DMS 273 (cell line): Measurements from ENCODE around the gene ARID3B.
"Not testable (repeated sequence)": the region's sequence is repeated elsewhere in the genome, so short reads cannot be mapped to it uniquely, and the experiment has no call there.

Experiments used
- DNase-seq: peaks from one replicate; lab custom pipeline; 2025; ENCODE audit not compliant: unreplicated experiment; lab: John Stamatoyannopoulos, UW

Gene ARID3B

DNA sequence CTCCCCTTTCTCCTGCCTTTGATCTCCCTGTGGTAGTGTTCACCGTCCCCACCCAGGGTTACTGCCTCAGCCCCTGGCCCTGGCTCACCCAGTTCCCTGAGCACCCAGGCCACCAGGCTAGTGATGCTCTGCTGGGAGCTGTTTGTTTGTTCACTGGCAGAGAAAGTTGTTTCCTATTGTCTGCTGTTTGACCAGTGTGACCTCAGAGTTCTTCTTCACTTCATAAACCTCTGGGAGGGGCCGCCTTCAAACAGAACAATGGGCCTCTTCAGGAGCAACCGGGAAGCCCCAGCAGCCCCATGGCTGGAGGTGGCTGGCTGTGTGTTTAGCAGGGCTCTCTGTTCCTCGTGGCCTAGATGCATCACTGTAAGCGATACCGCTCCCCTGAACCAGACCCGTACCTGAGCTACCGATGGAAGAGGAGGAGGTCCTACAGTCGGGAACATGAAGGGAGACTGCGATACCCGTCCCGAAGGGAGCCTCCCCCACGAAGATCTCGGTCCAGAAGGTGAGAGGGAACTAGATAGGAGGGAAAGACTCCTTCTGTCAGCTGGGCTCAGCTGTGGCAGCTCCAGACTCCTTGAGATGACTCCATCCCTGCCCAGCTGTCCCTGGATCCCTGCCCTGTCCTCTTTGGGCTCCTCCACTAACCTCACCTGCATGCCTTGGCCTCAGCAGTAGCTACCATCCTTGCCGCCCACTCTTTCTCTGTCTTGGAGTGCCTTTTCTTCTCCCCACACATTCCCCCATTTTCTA, 78.0 kb downstream of the ARID3B start:
- no peak for DNase-seq

DNA sequence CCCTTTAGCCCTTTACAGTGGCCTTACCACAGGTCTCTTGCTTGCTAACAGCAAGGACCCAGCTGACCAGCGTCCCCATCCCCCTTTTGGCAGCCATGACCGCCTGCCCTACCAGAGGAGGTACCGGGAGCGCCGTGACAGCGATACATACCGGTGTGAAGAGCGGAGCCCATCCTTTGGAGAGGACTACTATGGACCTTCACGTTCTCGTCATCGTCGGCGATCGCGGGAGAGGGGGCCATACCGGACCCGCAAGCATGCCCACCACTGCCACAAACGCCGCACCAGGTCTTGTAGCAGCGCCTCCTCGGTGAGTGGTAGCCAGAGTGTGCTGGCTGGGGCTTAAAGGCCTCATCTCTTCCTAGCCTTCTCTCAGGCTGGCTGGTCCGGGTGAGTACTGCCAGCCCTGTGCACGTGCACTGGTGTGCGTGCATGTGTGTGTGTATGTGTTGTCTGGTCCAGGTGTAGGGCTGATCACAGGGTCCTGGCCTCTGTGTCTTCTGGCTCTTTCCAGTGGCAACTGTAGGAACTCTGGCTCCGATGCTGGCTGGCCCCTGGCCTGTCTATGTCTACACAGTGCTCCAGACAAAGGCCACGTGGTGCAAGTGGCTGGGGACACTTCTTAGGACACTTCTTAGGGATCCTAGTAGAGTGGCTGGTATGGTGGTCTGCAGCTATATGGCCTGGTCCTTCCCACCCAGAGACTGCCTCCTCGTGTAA, 79.1 kb downstream of the ARID3B start:
- no peak for DNase-seq

DNA sequence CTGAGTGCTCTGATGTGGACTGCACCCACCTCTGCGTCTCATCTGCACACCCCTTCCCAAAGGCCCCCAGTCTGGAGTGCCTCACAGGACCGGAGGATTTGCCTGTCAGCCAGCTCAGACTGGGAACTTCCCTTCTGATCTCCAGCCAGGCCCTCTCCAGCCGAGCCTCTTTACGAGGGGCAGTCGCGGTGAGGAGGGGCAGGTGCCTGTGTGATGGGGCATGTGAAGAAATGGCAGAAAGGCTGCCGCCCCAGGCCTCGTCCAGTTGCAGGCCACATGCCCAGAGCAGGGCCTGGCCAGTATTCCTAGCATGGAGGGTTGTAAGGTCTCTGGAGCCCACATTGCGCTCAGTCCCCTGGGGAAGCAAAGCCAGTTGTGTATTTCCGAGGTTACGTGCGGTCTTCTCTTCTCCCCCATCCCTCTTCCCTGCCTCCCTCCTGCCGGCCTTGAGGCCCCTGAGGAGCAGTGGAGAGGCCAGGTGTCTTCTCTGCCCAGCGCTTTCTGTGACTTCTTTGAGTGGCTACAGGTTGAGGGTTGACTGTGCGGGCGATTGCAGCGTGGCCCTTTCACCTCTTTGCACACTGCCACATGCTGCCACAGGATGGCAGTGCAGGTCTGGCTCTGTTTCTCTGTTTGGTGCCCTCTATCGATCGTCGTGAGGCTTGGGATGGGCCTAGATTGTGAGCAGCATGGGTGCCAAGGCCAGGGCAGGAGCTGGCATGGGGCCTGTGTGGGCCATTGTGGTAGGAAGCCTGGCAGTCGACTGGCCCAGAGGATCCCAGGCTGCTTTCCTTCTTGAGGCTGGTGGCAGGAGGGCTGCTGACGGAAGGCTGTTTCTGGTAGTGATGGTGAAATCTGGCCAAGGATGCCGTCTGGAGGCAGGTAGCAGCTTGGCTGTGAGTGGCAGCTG, 79.9 kb downstream of the ARID3B start:
- peak; percentile 85 for DNase-seq

DNA sequence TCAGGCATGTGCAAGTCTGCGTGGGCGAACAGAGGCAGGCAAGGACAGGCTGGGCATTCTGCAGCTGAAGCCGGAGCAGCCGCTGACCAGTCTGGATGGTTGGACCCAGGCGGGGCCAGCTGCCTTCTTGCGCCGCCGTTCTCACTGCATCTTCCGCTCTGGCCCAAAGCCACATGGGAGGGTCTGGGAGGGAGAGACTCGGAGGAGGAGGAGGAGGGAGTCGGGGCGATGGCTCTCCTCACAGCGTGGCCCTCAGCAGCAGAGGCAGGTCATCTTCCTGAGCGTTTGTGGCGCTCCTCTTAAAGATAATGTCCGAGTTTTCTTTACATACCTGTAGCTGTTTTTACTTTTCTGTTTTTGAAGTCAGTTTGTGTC, 80.5 kb downstream of the ARID3B start:
- no peak for DNase-seq

DNA sequence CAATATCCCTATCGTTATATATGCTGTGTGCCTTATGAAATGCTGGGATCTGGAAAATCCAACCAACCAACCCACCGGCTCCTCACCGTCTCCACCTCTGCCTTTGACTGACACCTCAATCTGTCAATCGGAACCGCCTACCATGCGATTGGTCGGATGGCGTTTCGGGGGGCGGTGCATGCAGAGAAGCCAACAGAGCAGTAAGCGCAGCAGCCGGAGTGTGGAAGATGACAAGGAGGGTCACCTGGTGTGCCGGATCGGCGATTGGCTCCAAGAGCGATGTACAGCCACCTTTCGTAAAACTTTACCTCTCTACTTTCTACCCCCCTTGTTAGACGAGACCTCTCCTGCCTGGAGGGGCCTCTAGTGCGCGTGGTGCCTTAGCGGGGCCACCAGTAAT, 80.9 kb downstream of the ARID3B start:
- no peak for DNase-seq

DNA sequence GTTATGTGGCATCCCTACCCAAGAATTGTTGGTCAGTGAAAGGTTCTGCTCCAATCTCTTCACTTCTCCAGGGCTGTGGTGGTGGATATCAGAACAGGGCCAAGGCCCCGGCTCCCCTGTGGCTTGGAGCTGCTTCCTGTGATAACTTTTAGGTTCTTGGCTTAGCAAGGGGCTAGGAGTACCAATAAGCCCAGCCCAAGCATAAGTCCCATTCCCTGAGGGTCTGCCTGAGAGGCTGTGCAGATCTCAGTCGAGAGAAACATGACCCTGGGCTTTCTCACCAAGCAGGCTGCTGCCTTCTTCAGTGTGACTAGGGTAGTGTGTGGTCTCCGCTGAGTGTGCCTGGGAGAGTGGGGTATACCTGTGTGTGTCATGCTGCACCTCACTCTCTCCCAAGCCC, 81.7 kb downstream of the ARID3B start:
- no peak for DNase-seq

DNA sequence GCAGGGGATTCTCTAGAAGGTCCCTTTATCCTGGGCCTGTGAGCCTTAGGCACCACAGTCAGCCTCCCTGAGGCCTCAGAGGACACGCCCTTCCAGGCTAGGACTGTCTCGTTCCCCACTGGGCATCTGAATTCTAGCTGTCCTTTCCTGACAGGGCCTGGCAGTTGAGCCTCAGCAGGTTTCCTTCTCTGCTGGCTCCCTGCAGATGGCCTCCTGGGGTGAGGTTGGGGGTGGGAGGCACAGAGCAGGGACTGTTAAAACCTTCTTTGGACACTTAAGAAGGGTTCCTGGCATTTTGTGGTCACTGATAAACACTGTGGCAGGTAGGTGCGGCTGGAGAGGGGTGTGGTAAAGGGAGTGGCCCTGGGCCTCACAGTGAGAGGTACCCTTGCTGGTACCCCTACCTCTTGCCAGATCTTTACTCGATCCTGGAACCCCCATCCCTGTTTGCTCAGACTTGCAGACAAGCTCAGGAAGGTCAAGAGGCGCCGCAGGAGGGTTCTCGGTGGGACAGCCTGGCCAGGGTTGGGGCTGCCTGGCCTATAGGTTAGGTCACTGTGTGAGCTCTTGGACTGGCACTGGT, 83.1 kb downstream of the ARID3B start:
- DNase-seq, result no peak

DNA sequence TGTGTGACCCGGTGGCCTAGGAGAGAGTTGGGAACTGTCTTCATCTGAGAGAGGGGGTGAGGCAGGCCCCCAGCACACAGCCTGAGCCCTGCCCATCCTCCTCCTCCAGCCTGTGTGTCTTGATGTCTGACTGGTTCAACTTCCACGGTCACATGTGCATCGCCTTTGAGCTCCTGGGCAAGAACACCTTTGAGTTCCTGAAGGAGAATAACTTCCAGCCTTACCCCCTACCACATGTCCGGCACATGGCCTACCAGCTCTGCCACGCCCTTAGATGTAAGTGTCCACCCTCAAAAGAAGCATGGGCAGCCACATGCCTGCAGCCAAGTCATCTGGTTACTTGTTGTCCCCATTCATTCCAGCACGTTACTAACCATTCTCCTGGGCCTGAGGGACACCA, 84.7 kb downstream of the ARID3B start:
- no peak for DNase-seq

DNA sequence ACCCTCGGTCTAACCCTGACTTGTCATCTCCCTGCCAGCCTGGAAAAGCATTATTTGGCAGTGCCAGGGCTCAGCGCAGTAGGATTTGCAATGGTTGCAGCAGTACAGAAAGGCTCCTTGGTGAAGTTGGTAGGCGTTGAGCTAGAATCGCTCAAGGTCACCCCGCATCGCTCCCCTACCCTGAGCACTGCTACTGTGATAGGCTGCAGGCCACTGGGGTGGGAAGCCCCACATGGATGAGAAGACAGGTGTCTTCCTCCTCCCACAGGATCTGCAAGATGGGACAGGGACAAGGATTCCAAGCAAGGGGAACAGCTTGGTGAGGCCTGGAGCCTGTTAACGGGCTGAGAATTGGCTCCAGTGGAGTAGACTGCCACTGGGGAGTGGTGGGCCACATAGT, 85.3 kb downstream of the ARID3B start:
- DNase-seq, result no peak

DNA sequence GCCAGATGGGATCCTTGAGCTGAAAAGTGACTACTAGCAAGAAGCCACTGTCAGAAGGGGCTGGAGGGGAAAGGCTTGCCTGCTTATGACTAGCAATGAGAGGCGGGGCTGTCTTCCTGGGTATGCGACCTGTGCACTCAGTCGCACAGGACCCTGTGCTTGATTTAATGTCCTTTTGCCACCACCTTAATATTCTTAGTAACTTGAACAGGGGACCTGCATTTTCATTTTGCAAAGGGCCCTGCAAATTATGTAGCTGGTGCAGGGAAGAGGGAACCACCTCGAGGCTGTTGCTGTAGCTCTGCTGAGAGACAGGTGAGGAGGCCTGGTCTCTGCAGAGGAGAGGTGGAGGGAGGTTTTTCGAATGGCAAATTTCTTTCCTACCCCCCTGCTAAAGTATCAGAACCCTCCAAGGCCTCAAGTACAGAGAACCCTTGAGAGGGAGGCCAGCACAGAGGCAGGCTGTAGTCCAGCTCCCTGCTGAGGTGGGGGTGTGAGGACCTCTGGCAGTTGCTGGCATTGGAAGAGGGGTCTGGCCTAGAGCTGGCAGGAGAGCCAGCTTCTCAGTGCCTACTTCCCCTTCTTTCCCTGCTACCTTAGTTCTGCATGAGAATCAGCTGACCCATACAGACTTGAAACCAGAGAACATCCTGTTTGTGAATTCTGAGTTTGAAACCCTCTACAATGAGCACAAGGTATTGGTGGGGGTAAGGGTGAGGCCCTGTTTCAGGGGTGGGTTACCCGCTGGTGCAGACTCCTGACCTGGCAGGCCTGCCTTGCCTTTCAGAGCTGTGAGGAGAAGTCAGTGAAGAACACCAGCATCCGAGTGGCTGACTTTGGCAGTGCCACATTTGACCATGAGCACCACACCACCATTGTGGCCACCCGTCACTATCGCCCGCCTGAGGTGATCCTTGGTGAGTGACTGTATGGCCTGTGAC, 86.0 kb downstream of the ARID3B start:
- no peak for DNase-seq

DNA sequence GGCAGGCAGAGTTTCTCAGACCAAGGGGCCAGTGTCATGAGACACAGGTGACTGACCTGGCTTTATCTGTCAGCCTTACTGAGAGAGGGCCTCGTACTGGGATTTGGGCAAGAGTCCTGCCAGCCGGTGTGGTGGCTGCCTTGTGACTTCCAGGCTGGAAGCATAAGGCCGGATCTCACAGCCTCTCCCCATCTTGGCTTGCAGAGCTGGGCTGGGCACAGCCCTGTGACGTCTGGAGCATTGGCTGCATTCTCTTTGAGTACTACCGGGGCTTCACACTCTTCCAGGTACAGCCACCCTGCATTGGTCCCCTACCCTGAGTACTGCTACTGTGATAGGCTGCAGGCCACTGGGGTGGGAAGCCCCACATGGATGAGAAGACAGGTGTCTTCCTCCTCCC, 86.7 kb downstream of the ARID3B start:
- DNase-seq, result no peak

DNA sequence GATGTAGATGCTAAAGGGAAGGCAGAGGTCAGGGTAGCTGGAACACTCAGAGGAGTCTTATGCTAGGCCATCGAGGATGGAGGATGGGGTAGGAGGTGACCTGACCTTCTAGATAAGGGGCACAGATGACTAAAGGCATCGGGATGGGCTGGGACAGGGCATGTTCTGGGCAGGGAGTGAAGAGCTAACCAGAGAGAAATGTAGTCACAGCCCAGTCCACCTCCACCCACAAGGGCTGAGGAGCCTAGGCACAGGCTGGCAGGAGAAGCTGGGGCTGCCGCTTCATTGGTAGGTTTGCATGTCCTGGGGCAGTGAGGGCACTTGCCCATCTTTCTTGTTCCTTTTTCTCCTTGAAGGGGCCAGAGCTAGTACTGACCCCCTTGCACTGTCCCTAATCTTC, 87.2 kb downstream of the ARID3B start:
- DNase-seq, result no peak

DNA sequence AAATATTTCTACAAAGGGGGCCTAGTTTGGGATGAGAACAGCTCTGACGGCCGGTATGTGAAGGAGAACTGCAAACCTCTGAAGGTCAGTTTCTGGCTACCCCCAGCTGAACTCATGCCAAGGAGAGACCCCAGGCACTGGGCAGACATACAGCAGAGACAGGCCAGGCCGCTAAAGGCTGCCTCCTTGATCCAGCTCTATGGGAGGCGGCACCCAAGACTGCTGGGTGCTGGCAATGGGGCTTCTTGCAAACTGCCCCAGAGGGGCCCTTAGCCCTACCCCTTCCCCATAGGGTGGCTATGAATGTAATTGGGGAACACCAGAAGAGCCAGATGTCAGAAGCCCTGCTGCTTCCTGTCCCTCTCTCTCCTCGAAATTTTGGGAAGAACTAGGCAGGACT, 87.9 kb downstream of the ARID3B start:
- no peak for DNase-seq

DNA sequence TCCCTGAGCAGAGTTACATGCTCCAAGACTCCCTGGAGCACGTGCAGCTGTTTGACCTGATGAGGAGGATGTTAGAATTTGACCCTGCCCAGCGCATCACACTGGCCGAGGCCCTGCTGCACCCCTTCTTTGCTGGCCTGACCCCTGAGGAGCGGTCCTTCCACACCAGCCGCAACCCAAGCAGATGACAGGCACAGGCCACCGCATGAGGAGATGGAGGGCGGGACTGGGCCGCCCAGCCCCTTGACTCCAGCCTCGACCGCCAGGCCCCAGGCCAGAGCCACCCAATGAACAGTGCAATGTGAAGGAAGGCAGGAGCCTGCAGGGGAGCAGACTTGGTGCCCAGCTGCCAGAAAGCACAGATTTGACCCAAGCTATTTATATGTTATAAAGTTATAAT, 88.7 kb downstream of the ARID3B start:
- DNase-seq, result not testable (repeated sequence)

DNA sequence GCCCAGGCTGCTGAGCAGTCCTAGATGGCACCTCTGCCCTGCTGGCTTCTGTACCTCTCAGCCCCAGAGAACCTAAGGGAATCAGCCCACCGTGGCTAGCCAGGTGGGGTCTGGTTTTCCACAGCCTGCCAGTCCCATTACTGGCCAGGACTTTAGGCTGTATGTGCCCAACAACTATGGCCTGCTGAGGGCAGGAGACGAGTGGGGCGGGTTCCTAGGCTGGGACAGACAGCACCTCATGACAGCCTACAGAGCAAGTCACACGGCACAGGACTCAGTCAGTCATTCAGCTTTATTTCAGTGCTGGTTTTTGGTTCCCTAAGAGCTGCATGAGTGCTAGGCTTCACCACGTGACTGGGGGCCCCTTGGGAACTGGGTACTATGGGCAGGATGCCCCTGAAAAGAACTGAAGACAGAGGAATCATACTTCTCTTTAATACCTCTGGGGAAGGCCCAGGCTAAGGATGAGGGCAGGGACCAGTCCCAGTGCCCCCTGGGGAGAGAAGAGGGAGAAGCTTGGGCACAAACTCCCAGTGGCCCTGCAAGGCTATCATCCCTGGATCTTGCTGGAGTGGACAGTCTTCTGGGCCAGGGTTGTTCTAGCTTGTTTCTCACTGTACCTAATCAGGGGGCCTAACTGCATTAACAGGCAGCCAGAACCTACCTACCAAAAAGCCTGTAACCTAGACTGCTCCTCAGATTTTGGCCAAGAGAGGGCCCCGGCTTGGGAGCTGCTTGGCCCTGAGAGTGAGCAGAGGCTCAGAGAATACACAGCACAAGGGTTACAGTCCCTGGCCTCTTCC, 89.5 kb downstream of the ARID3B start:
- DNase-seq, result peak; percentile 17

DNA sequence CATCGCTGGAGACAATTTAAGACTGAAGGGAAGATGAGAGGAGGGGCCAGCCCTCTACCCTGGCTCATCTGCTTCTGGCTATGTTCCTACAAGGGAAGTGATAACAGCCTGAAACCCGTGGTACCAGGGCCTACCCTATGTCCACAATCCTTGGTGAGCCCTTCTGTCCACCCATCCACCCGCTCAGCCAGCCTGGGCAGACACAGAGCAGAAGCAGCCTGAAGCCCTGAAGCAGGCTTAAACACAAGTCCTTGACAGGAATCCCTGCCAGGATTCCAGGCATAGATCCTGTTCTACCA, 90.0 kb downstream of the ARID3B start:
- no peak for DNase-seq

DNA sequence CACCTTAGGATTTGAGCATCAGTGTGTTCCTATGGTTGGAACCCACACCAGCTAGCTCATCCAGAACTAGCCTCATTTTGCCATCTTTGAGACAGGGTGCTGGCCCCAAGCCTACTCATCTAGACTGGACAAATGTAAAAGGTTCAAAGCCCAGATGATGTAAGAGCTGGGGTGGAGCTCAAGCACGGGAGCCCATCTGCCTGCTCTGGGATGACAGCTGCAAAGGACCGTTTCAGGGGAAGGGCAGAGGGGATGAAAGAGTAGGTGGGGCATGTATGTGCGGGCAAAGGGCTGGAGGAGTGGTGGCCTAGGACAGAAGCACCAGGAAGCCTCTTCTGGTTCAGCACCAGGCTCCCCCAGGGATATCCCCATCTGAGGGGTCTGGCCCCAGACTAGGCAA, 90.4 kb downstream of the ARID3B start:
- DNase-seq, result peak; percentile 77

DNA sequence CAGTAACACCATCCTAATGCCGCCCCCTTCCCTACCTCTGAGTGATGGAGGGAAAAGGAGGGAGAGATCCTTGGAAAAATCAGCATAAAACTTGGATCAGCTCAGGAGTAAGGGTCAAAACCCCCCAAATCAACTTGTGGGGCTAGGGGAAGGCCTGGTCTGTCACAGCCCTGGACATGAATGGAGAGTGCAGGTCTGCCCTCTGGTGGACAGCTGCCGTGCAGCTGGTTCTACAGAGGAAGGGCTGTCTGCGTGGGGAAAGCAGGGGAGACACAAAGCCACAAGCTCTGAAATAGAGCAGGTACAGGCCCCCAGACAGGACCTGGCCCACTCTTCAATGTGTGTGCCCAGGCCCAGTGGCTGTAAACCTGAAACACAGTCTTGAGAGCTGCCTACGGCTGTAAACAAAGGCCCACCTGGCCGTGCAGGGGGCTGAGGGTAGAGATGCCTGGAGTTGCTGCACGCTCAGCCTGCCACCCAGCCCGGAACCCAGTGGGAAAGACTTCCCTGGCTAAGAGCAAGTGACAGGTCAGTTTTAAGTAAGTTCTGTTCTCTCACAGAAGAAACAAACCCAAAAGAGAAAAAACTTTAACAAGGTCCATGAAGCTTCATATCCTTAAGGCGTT, 91.0 kb downstream of the ARID3B start:
- peak; percentile 73 for DNase-seq

DNA sequence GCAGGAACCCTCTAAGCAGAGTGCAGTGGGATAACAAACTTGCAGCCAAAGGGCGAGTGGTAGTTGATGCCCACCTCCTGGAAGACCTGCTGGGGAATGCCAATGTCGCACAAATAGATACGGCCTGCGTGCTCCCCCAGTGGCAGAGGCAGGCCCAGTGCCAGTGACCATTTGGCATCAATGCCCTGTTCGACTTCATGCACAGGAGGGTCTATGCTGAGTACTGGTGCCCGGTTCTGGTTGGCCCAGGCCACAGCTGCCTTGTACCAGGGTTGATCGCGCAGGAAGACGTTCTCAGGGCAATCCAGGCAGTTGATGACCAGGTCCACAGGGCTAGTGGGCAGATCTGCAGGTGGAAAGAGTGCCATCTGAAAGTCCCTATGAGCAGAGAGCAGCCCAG, 91.6 kb downstream of the ARID3B start:
- no peak for DNase-seq
